HG03565 (cell line): Measurements from ENCODE around the gene P2RY13.

Experiments
- ATAC-seq: cut with Tn5 transposase; IDR thresholded peaks from one replicate; pipeline ENCODE4 v1.9.1; 2021; ENCODE audit warnings: mild to moderate bottlenecking, moderate library complexity; ENCODE audit not compliant: unreplicated experiment

The P2RY13 gene

GRCh38 chr3:151321526-151321925, 7.8 kb downstream of the P2RY13 start:
- ATAC-seq: no peak

- ATAC-seq: no peak
Observed at GRCh38 chr3:151320131-151320530, 9.2 kb downstream of the P2RY13 start.

GRCh38 chr3:151319628-151320027, 9.7 kb downstream of the P2RY13 start:
- ATAC-seq: no peak

GRCh38 chr3:151318991-151319390, 10.4 kb downstream of the P2RY13 start:
- no peak for ATAC-seq

- no peak for ATAC-seq
Observed at GRCh38 chr3:151318313-151318712, 11.0 kb downstream of the P2RY13 start.

GRCh38 chr3:151316267-151316991, 12.9 kb downstream of the P2RY13 start, which contains the start of gene GPR87:
GPR87 (minus strand) TSS chr3:151316820; CDS start chr3:151300100, 16,720 bp downstream.
- no peak for ATAC-seq

- no peak for ATAC-seq
Observed at GRCh38 chr3:151315846-151316245, 13.5 kb downstream of the P2RY13 start.

- ATAC-seq: no peak
Observed at GRCh38 chr3:151315136-151315535, 14.2 kb downstream of the P2RY13 start.

- no peak for ATAC-seq
Observed at GRCh38 chr3:151314593-151314992, 14.8 kb downstream of the P2RY13 start.

- ATAC-seq: no peak
Observed at GRCh38 chr3:151314137-151314536, 15.2 kb downstream of the P2RY13 start.

- no peak for ATAC-seq
Observed at GRCh38 chr3:151312972-151313371, 16.4 kb downstream of the P2RY13 start.

GRCh38 chr3:151309566-151309965, 19.8 kb downstream of the P2RY13 start:
- no peak for ATAC-seq

- no peak for ATAC-seq
Observed at GRCh38 chr3:151307583-151308488, 21.5 kb downstream of the P2RY13 start.

GRCh38 chr3:151307131-151307530, 22.2 kb downstream of the P2RY13 start:
- no peak for ATAC-seq

GRCh38 chr3:151306168-151306810, 23.1 kb downstream of the P2RY13 start:
- no peak for ATAC-seq

GRCh38 chr3:151305775-151306151, 23.6 kb downstream of the P2RY13 start:
- ATAC-seq: no peak

GRCh38 chr3:151305060-151305774, 24.1 kb downstream of the P2RY13 start:
- ATAC-seq: no peak

GRCh38 chr3:151303751-151304150, 25.6 kb downstream of the P2RY13 start:
- ATAC-seq: no peak

- ATAC-seq: no peak
Observed at GRCh38 chr3:151301787-151302186, 27.6 kb downstream of the P2RY13 start.

GRCh38 chr3:151300539-151300938, 28.8 kb downstream of the P2RY13 start:
- ATAC-seq: no peak

- ATAC-seq: no peak
Observed at GRCh38 chr3:151299006-151299405, 30.3 kb downstream of the P2RY13 start.
